NCI-H146 treated with DMSO at 0.1 percent for 48 hours (cell line): Measurements from ENCODE around the gene EPHA6.
"Not testable (repeated sequence)": the region's sequence is repeated elsewhere in the genome, so short reads cannot be mapped to it uniquely, and the experiment has no call there.

ENCODE experiments used
- DNase-seq: peaks from one replicate; lab custom pipeline; 2025; ENCODE audit not compliant: unreplicated experiment; lab: John Stamatoyannopoulos, UW

EPHA6 gene

DNA sequence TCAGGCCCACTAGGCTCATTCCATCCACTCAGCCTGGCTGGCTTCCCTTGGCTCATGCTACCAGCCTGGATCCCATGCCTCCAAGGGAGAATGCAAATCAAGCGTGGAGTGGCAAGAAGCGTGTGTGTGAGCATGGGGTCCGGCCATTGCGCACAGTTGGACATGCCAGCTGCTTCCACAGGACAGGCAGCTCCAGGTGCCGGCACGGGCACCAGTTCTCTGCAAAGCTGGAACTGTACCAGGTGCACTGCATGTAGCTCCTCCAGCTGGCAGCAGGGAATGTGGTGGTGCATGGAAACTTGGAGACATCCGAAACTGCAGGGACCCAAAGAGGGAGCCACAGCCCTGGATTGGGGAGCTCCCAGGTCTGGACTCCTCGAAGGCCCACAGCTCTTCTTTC lies 449.8 kb downstream of the EPHA6 start:
- no peak for DNase-seq

GRCh38 chr3:97265237-97266005 lies 451.0 kb downstream of the EPHA6 start:
- no peak for DNase-seq

GRCh38 chr3:97269202-97269601 lies 454.8 kb downstream of the EPHA6 start:
- no peak for DNase-seq

DNA sequence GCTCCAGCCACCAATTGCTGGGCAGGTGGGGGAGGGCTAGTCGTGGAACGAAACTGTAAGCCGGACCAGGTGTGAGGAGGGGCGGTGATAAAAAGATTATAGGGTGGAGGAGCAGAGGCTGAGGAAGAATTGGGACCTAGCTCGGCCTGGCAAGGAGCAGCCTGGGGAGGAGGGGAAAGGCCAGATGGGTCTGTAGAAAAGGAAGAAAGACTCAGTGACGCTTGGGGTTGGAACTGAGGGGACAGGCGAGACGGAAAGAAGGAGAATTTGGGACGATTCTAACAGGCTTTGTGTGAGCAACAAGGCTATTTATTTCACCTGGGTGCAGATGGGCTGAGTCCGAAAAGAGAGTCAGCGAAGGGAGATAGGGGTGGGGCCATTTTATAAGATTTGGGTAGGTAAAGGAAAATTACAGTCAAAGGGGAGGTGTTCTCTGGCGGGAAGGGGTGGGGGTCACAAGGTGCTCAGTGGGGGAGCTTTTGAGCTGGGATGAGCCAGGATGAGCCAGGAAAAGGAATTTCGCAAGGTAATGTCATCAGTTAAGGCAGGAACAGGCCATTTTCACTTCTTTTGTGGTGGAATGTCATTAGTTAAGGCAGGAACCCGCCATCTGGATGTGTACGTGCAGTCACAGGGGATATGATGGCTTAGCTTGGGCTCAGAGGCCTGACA lies 462.6 kb downstream of the EPHA6 start:
- not testable (repeated sequence) for DNase-seq

DNA sequence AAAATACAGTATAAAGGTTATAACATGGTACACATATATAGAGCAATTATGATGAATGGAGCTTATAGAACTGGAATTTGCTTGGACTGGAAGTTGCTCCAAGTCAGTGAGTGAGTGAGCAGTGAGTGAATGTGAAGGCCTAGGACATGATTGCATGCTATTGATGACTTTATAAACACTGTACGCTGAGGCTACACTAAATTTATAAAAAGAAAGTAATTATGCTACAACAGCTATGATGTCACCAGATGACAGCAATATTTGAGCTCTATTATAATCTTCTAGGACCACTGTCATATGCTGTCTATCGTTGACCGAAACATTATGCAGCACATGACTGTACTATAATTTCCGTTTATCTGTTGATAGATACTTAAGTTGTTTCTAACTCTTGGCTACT lies 463.3 kb downstream of the EPHA6 start:
- DNase-seq = no peak

DNA sequence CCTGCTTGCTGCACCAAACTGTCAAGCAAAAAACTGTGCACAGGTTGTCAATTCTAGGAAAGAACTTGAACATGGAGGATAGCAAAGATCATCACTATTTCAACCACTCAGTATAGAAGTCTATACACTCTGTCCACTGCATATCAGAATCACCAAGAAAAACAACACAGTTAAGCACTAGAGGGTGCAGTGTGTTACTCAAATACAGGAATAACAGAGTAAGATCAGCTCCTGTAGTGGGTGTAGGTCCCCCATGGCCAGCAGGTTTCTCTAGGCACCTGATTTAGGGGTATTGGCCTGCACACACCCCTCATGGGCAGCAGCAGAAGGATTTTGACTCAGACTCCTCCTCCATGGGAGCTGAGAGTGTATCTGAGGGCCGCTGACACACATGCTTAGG lies 464.1 kb downstream of the EPHA6 start:
- no peak for DNase-seq

DNA sequence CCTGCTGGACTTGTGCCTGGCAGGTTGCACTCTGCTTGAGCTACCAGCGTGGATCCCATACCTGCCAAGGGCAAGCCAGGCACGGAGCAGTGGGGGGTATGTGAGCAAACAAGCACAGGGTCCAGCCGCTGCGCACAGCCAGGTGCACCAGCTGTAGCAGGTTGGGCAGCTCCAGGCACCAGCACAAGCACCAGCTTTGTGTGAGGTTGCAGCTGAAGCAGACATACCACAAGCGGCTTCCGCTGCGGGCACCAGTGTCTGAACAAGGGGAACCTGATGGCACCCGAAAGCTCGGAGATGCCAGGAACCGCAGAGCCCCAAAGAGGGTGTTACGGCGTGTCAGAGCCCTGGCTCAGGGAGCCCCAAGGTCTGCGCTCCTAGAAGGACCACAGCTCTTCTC lies 477.5 kb downstream of the EPHA6 start:
- no peak for DNase-seq

DNA sequence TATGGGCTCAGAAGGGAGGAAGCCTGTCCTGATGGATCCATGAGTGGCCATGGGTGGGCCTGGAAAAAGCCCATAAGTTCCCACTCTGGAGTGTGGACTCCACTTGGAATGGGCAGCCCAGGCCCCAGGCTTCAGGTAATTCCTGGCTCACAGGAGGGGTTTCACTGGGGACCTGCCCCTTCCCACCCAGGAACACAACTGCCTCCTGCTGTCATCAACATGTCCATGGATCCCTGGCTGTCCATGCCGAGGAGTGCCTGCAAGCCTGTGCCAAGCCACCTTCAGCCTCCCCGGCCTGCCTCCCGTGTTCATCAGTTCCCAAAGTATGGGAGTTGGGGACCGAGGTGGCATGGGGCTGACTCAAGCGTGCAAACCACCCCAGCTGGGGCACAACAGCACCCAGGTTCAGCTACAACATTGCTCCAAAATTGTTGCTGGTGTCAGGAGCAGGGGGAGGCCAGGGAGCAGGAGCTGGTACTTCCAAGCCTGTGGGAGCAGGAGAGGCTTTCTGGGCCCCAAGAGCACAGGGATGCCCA lies 479.3 kb downstream of the EPHA6 start:
- no peak for DNase-seq

- DNase-seq = no peak
Observed at GRCh38 chr3:97297032-97297431, 482.6 kb downstream of the EPHA6 start.

- no peak for DNase-seq
Observed at GRCh38 chr3:97301114-97301513, 486.7 kb downstream of the EPHA6 start.

DNA sequence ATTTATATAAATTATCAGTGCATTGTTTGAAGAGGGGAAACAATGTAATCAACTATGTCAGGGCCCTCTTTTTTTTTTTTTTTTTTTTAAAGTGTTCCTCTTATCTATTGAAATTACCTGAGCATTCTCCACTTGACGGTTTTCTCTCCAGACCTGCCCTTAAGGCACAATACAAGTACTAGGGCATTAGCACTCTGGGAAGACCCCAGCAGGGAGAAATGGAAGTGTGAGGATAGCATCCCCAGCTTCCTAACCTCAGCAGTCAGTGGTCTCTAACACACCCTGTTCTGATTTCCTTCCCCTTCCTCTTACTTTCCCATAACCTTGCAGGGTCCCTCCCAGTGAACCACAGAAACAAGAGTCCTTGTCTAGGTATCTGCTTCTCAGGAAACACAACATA lies 491.8 kb downstream of the EPHA6 start:
- no peak for DNase-seq

- no peak for DNase-seq
Observed at GRCh38 chr3:97338375-97338774, 524.0 kb downstream of the EPHA6 start.

DNA sequence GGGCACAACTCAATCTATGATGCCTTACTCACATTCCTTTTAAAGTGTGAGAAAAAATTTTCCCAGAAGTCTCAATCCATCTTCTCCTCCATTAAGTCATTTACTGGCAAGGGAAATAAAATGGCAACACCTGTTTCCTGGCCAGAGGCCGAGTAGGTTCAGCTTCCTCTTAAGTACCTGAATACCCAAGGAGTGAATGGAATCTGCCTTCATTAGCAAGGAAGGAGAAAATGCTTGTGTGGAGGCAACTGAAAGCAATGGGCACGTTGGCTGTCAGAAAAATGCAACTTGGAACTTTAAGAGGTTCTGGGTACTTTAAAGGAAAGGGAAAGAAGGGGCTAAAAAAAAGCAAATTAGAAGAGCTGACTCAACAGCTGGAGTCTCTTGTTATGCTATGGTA lies 526.5 kb downstream of the EPHA6 start:
- no peak for DNase-seq

DNA sequence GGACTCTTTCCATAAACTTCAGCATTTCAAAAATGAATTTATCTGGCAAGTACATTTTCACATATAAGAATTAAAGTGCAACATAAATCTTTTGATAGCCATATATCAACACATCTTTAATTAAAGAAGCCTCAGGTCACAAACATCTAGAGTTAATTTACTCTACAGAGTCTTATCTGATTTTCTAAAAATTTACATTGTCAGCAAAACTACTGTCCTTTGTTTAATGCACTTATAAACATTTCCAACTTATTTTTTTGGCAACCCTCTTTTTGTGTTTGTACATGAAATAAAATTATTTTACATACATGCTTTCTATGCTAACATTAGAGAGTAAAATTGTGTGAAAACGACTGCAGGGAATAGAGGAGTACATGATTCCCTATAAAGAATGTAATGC lies 533.4 kb downstream of the EPHA6 start:
- no peak for DNase-seq

- no peak for DNase-seq
Observed at GRCh38 chr3:97350971-97351370, 536.6 kb downstream of the EPHA6 start.

- DNase-seq = no peak
Observed at GRCh38 chr3:97353176-97353575, 538.8 kb downstream of the EPHA6 start.

DNA sequence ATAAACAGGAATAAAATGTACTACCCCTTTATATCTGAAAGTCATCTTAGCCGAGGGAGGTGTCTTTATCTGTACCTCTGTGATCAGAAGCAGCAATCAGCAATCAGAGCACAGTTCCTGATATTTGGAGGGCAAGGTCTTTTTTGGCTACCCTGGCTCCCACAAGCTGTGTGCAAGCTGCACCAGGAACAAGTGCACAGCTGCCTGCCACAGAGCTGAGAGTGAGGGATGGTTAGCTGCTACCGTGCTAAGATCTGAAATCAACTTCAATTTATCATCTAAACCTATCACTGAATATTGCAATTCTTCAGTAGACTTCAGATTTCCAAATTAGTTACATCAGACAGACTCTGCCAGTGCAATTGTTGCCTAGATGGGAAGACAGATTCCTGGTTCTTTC lies 545.6 kb downstream of the EPHA6 start:
- no peak for DNase-seq

GRCh38 chr3:97360804-97361203 lies 546.4 kb downstream of the EPHA6 start:
- DNase-seq = no peak

DNA sequence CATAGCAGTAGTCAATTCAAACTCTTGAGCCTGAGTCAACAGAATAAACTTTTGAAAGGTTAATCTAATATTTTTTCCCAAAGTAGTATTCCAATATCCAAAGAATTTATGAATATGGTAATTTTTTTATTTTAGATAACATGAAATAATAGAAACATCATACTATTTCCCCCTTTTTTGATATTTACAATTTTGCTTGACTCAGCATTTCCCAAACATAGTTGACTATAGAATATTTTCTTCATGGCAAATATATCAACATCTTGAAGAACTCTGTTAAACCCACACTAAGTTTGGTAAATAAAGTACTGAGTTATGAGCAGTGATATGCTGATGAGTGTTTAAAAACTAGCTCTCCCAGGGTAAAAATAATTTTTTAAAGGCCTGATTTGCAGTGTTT lies 570.2 kb downstream of the EPHA6 start:
- DNase-seq = no peak

DNA sequence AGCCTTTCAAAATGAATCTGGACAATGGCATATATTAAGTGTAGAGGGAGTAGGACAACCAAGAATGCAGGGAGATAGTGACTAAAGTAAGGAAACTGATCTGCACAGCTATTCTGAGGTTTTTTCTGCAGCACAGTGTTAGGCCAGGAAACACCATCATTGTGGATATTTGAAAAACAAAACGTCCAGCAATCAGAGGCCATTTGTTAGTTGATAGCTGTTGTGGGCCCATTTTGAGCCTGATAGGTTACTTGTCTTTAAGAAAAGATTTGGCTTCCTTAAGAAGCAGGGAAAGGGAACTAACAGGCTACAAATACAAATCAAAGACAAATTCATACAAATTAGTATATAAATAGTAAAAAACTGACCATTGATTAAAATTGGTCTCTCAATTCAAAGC lies 574.4 kb downstream of the EPHA6 start:
- no peak for DNase-seq

DNA sequence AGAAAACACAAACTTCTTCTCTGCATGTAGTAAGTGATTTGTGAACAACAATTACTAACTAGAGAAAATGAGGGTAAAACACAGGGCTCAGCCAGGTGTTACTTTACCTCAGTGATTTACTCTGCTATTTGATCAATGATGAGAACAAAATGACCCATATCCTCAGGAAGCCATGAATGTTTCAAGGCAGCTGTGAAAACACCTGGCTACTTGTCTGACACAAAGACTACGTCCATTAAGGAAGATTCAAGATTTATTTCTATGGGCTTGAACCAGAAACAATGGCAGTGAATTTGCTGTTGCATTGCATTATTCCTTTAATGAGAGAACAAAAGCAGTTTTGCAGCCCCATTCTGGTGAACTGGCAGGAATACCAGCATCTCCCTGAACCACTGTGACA lies 575.5 kb downstream of the EPHA6 start:
- DNase-seq = peak; percentile 91

- no peak for DNase-seq
Observed at GRCh38 chr3:97391167-97391566, 576.8 kb downstream of the EPHA6 start.

DNA sequence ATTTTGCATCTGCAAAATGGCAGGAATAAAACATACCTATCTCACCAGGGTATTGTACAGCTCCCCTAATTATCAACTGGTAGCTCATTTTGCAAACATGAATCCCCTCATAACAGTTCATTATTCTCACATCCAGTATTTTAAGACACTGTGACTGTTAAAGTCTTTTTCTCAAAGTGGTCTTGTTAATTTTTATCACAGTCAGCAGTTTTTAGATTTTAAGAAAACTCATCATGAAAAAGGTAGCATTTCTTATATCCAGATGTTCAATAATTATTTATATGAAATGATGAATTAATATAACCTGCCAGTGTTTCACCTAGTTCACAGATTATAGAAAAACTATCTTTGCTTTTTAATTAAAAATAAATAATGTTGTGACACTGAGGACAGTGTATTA lies 595.2 kb downstream of the EPHA6 start:
- no peak for DNase-seq
